ENCODE data around the gene DNAH14.

GRCh38 chr1:225354906-225355305 is 425.4 kb downstream of the DNAH14 start:
- no peak for TF ChIP-seq SIN3A (IDR thresholded peaks at IDR 0.05; ENCODE audit: borderline replicate concordance, insufficient read depth, low read depth, low read length)
- no peak for TF ChIP-seq CTCF (IDR thresholded peaks at IDR 0.05)
- TF ChIP-seq POLR2AphosphoS5 (IDR thresholded peaks at IDR 0.05; ENCODE audit: low read depth, low read length) = no peak

Measured in Panc1 (cell line).